Stimulated activated CD4-positive, alpha-beta T cell treated with anti-CD3 and anti-CD28 coated beads, Interleukin-4, amount 100 ng/mL, for 48 hours (primary cell): ENCODE measurements around the gene TTYH2.

Experiments
- DNase-seq, 2 donors: peaks; one replicate each; pipeline ENCODE4 v3.0.0-alpha.2; 2020; ENCODE audit warnings: low read depth in 2 of 2

TTYH2 gene

DNA sequence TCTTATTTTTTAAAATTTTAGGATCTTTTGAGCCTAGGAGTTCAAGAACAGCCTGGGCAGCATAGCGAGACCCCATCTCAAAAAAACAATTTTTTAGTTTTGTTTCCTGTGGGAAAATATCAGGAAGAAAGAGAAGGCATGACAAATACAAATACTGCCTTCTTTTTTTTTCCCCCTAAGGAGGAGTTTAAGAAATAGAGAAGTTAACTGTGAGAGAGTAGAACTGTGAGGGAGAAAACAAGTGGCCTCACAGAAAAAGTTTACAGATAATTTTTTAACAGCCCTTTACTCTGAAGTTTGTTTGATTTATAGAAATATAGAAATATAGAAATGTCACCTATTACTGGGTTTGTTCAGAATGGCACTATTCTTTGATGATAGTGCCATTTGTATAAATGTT lies 21.1 kb downstream of the TTYH2 start:
- no peak for DNase-seq

DNA sequence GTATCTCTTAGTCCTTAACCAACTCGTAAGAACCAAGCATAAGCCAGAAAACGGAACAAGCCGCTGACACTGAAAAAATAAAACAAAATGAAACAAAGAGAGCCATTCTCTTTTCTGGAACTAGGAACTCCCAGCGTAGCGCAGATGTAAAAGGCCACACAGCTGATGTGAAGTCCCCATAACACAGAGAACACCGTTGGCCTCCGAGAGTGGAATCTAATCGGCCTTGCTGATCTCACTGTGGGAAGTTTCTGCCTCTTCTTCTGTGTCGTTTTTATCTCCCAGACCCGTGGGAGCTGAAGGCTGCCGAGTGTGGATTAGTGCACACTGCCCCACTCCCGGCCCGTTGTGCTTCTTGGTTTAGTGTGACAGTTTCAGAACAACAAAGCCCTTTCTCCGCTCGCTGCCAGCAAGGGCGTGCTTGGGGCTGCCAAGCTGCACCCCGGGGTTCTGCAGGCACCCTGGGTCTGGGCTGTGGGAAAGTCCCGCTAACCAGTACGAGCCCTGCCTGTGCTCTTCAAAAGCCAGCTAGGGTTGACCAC lies 21.7 kb downstream of the TTYH2 start:
- no peak for DNase-seq

DNA sequence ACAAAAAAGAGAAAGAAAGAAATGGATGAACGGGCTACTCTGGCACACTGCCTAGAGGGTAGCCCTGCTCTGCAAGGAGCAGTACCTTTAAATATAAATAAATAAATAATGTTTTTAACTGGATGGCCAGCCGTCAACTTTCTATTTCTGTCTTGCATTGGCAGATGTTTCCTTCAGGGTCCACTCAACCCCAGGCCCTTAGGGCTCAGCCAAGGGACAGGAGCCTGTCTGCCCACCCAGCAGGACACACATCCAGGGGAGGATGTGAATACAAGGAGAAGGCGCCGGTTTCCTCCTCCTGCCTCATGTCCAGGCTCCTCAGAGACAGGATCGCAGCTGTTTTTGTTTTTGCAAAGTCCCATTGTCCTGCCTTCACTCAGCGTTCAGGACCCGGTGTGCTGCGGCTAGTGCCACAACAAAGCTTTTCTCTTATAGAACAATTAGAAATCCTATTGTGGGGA lies 22.6 kb downstream of the TTYH2 start:
- DNase-seq, result no peak

DNA sequence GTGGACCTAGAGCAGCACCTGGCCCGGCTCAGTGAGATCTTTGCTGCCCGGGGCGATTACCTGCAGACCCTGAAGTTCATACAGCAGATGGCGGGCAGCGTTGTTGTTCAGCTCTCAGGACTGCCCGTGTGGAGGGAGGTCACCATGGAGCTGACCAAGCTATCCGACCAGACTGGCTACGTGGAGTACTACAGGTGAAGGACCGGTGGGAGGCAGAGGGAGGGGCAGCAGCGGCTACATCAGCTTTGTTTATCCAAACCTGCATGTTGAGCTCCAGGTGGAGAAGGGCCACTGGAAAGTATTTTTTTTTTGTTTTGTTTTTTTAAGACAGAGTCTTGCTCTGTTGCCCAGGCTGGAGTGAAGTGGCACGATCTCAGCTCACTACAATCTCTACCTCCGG lies 23.9 kb downstream of the TTYH2 start:
- DNase-seq, result no peak

DNA sequence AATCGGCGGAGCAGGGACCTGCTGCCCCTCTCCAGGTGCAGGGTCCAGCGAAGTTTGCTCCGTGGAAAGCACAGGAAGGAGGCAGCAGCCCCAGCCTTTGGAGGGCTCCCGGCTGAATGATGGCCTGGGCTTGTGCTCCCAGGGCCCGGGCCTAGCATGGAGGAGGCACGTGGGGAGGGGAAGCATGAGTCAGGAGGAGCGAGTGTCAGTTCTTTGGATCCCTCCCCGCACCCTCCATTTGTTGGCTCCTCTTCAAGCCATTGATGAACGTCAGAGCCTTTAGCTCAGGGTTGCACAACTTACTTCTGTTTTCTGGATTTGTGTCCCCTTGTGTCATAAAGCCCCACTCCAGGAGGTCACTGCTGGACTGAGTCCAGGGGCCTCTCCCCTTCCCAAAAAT lies 25.8 kb downstream of the TTYH2 start:
- DNase-seq, result no peak

DNA sequence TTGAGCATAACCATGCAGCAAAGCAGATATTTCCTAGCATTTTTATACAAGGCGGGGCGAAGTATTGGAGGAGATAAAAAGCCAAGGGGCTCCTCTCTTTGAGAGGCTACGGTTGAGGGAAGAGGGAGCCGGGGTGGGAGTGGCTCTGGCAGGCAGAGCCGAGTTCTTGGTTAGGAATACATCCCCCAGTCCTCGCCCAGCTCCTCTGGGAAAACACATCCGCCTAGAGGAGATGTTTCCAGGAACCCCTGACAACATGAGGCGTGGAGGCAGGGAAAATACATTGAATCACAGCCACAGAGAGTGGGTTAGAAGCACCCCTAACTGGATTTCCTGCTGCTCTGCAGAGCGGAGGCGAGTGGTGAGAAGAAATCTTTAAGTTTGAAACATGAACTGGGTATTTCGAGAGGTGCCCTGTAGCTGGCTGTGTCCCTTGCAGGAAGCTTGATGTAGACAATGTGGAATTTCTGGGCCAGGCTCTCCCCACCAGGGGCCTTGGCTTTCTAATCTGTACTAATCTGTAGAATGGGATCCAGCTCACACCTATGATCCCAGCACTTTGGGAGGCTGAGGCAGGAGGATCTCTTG lies 27.3 kb downstream of the TTYH2 start:
- DNase-seq, result no peak

DNA sequence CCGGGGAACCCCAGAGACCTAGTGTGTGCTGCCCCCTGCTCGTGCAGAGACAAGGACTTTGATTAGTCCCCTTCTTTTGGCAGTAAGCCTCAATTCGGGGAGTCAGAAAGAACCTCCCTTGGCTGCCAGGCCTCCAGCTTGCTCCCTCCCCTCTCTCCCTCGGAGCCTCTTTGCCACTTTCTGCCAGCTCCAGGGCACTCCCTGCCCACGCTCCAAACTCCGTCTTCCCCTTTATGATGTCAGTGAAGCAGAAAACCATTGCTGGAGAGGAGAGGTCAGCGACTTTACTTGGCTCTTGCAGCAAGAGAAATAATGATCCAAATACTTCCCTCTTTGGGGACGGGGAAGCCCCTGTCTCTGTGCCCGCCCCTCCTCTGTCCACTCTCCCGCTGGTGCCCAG lies 28.1 kb downstream of the TTYH2 start:
- DNase-seq, result no peak

DNA sequence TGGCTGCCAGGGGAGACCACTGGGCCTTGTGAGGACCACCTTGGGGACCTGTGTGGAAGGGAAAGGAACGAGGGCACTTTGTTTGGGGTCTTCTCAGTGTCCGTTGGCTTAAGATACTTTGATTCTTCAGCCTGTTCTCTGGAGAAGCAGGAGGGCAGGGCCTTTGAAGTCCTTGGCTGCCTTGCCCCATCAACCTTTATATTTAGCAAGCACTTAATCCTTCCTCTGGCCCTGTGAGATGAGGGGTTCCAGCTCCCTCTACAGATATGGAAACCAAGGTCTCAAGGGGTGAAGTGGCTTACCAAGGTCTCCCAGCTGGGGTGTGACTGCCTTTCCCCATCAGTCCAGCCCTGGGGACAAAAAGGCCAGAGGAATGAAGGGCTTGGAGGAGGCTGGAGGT lies 28.5 kb downstream of the TTYH2 start:
- no peak for DNase-seq

DNA sequence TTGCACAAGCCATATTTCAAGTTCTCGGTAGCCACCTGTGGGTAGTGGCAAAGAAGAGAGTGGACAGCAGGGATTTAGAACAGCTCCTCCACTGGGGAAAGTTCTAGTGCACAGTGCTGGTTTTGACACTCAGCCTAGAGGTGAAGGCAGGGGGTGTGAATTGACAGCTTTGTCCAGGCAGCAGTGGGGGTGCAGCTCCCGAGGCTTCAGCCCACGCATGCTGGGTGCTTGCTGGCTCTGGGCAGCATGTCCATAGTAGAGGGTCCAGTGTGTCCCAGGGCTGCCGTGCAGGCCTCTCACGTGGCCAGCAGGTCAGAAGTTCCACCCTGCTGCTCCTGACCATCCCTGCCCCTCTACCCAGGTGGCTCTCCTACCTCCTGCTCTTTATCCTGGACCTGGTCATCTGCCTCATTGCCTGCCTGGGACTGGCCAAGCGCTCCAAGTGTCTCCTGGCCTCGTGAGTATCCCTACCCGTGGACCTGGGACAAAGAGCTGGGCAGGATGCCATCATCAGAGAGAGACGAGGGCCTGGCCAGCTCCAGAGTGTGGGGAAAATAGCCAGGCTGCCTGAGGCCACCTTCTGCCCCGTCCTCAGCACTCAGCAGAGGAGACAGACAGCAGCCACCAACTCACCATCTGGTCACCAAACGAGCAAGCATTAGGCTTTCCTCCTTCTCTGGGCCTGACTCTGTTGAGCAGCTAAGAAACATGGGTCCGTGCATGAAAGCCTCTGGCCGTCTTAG lies 29.8 kb downstream of the TTYH2 start:
- no peak for DNase-seq

DNA sequence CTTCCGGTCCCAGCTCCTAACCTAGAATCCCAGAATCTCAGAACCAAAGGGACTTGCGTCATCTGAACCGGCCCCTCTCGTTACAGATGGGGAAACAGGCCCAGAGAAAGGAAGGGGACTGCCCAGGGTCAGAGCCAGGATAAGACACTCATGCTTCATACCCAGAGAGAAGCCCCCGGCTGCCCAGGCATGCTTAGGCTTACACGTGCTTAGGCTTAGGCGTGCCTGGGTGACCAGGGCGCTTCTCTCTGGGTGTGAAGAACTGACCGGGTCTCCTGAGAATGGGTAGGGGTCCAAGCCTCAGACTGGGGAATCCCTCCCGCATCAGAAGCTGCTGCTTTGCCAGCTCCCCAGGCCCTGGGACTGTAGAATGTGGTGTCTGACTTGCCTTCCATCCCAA lies 30.8 kb downstream of the TTYH2 start:
- no peak for DNase-seq

DNA sequence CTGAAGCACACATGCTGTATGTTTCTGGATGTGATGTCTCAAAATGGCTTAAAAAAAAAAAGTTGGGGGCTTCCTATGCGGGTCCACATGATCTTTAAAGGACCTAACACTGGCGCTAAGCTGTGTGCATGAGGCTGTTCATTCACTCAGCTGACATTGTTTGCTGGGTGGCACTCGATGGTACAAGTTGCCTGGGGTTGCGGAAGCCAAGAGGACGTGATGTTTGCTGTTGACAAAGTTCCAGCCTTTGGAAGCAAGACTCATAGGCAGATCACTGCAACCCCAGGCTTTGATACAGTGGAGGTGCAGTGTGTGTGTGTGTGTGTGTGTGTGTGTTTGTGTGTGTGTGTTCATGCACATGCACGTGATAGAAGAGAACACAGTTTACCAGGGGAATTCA lies 31.2 kb downstream of the TTYH2 start:
- DNase-seq, result no peak

DNA sequence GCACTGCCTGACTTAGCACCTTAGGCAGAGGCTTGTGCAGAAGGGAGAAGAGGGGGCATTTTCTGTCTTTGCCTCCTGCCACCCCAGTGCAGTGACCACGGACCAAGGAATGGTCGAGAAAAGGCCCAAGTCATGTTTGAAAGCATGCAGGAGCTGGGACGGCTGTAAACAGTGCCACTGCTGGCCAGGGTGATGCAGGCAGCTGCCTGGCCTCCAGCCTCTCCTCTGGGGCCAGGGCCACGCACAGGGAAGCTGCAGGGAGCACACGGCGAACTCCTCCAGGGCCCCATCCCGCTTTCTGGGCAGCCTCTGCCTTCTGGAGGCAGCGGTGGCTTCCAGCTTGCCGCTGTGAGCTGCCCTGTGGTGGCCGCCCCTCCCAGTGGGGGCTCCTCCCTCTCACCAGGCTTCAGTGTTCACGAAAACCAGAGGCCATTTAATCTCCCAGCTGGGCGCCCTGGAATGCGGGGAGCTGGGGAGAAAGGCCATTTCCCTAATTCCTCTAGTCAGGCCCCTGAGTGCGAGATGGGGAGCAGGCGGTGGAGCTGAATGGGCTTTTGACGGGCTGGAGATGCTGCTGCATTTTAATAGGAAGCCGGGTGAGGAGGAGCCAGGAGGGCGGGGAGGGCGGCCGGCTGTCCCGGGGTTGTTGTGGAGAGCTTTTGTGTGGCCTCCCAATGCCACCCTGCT lies 31.9 kb downstream of the TTYH2 start:
- no peak for DNase-seq

DNA sequence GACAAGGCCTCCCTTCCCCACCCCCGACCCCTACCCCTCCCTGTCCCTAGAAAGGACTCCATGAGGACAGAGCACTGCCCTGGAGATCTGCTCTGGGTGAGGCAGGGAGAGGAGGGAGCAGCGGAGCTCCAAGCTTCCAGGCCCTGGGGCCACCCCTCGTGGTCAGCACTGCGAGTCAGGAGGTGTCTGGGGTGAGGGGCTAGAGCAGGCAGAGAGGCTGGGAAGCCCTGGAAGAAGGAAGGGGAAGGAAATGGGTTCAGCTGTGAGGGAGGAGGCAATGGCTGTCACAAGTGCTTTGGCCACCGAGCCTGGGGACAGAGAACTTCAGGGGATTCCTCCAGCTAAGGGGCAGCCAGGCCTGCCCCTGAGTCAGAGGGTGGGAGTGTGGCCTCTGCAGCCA lies 32.5 kb downstream of the TTYH2 start:
- no peak for DNase-seq

DNA sequence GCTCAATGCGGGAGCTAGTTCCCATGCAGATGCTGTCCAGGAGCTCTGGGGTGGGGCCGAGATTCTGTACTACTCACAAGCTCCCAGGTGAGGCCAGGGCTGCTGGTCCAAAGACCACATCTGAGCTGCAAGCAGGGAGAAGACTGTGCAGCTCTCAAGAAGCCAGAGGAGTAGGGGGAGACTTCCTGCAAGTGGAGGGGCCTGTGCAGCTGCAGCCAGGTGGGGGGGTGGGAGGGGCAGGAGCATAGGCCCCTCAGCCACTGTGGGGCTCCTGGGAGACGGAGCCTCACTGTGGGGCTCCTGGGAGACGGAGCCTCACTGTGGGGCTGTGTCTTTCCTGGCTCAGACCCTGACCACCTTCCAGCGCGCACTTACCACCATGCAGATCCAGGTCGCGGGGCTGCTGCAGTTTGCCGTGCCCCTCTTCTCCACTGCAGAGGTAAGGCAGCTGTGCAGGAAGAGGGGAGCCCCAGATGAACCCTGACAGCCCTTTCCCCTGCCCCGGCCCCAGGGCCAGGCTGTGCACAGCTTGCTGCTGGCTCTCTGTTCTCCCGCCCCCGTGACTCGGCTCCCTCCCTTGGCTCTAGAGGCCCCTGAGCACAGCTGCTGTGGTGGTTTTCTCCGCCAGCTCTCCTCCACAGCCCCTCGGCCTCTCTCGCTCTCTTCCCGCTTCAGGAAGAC lies 36.4 kb downstream of the TTYH2 start:
- DNase-seq, result no peak

DNA sequence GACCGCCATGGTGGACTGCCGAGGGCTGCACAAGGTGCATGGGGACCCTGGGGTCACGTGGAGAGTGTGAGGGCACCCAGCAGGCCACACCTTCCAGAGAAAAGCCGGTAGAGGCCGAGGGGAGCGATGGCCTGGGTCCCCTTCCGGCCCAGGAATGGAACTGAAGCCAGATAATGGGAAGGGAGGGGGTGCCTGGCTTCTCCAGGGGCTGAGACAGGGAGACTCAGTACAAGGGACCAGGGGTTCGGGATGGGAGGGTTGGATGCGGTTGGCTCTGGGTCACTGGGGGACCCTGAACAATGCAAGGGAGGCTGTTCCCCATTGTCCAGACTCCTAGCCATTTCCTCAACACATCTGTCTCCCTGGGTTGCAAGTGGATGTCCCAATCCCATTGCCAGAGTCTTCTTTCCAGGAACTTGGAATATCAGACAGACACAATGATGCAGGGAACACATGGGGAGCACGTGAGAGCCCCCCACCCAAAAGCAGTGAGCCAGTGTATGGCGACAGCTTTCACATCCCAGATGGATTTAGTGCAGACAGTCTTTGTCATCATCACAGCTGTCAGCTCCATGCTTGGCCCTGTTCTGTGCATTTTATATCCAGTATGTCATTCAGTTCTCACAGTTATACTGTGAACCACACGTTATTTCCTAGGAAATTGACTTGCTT lies 37.1 kb downstream of the TTYH2 start:
- no peak for DNase-seq

DNA sequence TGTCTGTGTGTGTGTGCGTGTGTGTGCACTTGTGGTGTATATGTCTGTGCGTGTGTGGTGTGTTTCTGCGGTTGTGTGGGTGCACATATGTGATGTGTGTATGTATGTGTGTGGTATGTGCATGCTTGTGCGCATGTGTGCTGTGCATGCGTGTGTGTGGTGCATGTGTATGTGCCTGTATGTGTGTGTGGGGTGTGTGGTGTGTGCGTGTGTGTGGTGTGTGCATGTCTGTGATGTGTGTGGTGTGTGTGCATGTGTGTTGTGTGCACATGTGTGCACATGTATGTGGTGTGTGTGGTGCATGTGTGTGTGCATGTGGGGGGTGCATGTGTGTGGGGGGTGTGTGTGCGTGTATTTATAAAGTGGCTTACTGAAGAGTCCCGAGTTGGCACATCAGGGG lies 37.7 kb downstream of the TTYH2 start:
- DNase-seq, result no peak

DNA sequence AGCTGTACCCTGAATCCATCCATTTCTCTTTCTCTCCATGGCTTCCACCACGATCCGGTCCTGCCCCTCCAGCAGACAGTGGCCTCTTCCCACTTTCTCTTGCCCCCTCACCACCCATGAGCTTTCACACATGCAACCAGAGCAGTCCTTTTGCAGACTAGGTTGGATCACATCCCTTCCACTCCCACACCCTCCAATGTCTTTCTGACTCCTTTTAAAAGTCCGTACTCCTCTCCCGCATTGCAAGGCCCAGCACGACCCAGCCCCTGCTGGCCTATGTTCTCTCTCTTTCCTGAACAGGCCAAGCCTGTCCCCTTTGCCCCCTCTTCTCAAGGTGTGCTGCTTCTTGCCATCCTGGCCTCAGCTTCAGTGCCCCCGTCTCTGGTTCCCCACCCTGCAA lies 38.2 kb downstream of the TTYH2 start:
- no peak for DNase-seq

DNA sequence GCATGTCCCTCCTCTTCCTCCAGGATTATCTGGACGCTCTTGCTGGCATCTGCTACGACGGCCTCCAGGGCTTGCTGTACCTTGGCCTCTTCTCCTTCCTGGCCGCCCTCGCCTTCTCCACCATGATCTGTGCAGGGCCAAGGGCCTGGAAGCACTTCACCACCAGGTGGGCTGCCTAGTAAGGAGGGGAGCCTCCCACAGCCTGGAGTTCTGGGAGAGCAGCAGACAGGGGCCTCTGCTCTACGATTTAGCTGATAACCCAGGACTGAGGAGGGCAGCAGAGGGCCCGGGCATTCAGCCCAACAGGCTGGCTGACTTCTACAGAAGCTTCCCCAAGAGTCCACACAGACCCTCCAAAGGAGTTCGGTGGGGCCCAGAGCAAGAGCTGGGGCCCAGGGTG lies 38.8 kb downstream of the TTYH2 start:
- no peak for DNase-seq

DNA sequence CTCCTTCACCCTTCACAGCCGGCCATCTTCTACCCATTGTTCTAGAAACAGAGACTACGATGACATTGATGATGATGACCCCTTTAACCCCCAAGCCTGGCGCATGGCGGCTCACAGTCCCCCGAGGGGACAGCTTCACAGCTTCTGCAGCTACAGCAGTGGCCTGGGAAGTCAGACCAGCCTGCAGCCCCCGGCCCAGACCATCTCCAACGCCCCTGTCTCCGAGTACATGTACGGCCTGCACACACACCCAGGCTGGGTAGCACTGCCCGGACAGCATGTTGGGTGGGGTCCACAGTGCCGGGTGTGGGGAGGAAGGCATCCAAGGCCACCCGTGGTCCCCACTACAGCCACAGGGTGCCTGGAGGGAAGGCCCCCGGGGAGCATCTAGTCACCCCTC lies 39.7 kb downstream of the TTYH2 start:
- DNase-seq, result no peak

DNA sequence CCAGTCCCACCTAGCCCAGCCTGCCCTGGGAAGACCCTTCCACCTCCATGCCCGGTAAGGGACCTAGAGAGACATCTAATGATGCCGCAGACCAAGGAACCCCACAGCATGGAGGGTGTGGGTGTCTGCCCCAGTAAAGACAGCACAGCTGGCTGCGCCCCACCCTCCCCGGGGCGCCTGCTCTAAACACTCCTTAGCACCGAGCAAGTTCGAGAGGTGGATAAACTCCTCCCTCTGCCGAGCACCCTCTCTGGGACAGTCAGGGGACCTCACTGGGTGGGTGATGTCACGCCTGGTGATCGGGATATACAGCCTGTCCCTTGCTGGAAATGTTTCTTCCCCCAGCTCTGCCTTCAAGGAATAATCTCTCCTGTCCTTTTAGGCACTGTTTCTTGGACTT lies 43.9 kb downstream of the TTYH2 start:
- no peak for DNase-seq

DNA sequence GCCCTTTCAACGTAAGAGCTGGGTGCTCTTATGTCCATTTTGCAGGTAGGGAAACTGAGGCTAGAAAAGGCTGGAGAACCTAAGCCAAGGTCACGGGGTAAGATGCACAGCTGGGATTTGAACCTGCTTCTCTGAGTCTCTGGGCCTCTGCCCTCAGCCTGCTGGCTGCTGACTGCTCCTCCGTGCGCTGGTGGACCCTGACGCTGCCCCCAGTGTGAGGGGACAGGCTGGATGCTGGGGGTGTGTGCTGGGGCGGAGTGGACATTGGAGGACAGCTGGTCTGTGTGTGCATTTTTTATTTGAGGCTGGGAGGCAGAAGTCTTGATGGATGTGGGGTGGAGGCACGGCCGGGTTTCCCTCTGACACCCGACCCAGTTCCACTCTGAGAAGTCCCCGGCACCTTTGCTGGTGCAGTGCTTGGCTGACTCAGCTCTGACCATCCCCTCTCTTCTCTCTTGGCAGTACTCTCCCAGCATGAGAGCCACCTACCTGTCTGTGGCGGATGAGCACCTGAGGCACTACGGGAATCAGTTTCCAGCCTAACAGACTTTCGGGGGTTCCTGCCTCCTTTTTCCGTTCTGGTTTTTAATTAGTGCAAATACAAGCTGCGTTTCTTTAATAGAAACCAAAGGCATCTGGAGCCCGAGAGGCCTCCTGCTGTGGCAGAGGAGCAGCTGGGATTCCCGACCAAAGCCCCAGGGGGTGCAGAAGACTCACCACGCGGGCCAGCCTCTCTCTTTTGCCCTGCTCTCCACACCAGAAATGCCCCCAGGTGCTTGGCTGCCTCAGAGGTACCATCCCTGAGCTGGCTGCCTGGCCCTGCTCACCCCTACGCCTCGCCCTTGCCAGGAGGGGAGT lies 46.5 kb downstream of the TTYH2 start:
- DNase-seq, result no peak
